RWPE1 (cell line): ENCODE data around the gene DGKE.

Experiments
- CTCF ChIA-PET: fragments of 350-600 bp; sonication (Branson Sonifier 250); formaldehyde crosslinking; extraction: SDS; loops from one replicate; lab custom pipeline; 2021; lab: Yijun Ruan, JAX
- POLR2A ChIA-PET: fragments of 400-600 bp; formaldehyde crosslinking; extraction: SDS; loops from one replicate; lab custom pipeline; 2020; ENCODE audit warnings: antibody characterized with exemption; ENCODE audit not compliant: low non-redundant PET; lab: Yijun Ruan, JAX
- DNase-seq: peaks from one replicate; pipeline ENCODE4 v3.0.0; 2012; ENCODE audit warnings: low spot score
- H3K27ac ChIP-seq: fragments of 450-650 bp; 2 replicates; pipeline ENCODE4 v1.5.1; 2017
- CTCF ChIP-seq: fragments of 450-650 bp; conservative IDR thresholded peaks from 2 replicates; pipeline ENCODE4 v1.5.1; 2017; ENCODE audit warnings: low read depth, mild to moderate bottlenecking

DGKE gene

DNA sequence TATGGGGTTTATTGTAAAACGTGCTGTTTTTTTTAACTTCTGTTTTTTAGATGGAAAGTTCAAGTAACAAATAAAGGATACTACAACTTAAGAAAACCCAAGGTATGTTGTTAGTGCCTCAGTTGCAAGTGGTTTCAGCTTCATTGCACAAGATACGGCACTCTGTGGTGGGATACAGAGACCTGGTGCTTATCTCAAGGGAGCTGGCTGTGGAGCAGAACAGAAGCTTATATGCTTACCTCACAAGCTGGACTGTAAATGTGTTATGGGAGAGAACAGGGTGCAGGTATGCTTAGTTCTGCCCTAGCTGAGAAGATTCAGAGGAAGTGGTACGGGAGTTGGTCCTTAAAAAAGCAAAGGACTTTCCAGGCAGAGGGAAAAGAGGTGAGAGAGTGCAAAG, 15.2 kb downstream of the DGKE start:
- ChIA-PET CTCF (interaction anchor here (0.6 kb wide), 1 partner anchor 61 kb away, joined by 3 read pairs; no protein-coding TSS in a partner anchor), POLR2A (no interaction called here)
- no peak overlapping the region for H3K27ac ChIP-seq
- no peak for TF ChIP-seq CTCF
- no peak for DNase-seq

GRCh38 chr17:56850591-56850990, 16.6 kb downstream of the DGKE start:
- no peak overlapping the region for H3K27ac ChIP-seq
- DNase-seq, result no peak
- no peak for TF ChIP-seq CTCF
- POLR2A ChIA-PET, result no interaction called here
- CTCF ChIA-PET, result no interaction called here

DNA sequence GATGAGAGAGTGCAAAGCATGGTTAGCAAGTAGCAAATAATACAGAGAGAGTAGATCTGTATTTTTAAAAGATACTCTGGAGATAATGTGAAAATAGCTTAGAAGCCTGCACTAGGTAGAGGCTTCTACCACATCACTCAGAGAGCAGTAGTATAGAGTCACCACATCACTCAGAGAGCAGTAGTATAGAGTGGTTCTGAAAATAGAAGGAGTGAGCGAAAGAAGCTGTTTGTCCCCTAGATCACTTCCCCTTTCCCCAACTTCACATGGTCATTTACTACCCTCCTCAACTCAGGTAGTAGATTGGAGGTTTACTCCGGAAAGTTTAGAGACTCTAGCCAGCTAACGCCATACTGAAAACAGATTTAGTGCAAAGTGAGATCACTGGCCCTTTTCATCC, 17.1 kb downstream of the DGKE start:
- no peak overlapping the region for H3K27ac ChIP-seq
- DNase-seq, result no peak
- ChIA-PET POLR2A (no interaction called here), CTCF (no interaction called here)
- no peak for TF ChIP-seq CTCF

DNA sequence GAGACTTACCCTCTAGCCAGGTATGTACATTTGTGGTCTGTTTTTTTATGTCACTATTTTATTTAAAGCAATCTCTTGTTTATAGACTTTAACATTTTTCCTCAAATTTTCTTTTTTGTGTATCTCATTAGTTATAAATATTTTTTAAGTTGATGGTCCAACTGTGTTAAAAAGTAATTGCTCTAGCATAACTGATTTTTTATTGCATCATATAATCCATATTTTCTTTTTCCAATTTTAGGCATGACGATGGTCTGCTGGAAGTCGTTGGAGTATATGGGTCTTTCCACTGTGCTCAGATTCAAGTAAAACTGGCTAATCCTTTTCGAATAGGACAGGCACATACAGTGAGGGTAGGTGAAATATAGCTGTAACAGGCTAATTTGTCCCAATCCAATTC, 27.9 kb downstream of the DGKE start:
- POLR2A ChIA-PET, result no interaction called here
- CTCF ChIA-PET, result no interaction called here
- TF ChIP-seq CTCF, result no peak
- no peak for DNase-seq
- no peak overlapping the region for H3K27ac ChIP-seq

GRCh38 chr17:56863974-56864373, 30.0 kb downstream of the DGKE start:
- ChIA-PET POLR2A (no interaction called here), CTCF (interaction anchor here (0.5 kb wide), 1 partner anchor 16 kb away, joined by 3 read pairs; no protein-coding TSS in a partner anchor)

GRCh38 chr17:56866076-56866475, 32.1 kb downstream of the DGKE start:
- CTCF ChIA-PET, result interaction anchor here (0.6 kb wide), 1 partner anchor 9 kb away, joined by 4 read pairs; no protein-coding TSS in a partner anchor
- POLR2A ChIA-PET, result no interaction called here

More at GRCh38 chr17:56863974-56864373, 30.0 kb downstream of the DGKE start:
- TF ChIP-seq CTCF, result no peak
- DNase-seq, result no peak
- no peak overlapping the region for H3K27ac ChIP-seq

More at GRCh38 chr17:56866076-56866475, 32.1 kb downstream of the DGKE start:
- TF ChIP-seq CTCF, result no peak
- DNase-seq, result no peak
- no peak overlapping the region for H3K27ac ChIP-seq
